Measurements from ENCODE around the gene ARHGAP26.
"Not testable (repeated sequence)": the region's sequence is repeated elsewhere in the genome, so short reads cannot be mapped to it uniquely, and the experiment has no call there.

The ARHGAP26 gene

GRCh38 chr5:143074414-143074996 is 304.3 kb downstream of the ARHGAP26 start:
- no peak for DNase-seq

GRCh38 chr5:143076377-143076776 is 306.2 kb downstream of the ARHGAP26 start:
- DNase-seq: no peak

- no peak for DNase-seq
Measured at GRCh38 chr5:143077453-143078103, 307.4 kb downstream of the ARHGAP26 start.

GRCh38 chr5:143078313-143078712 is 308.1 kb downstream of the ARHGAP26 start:
- DNase-seq: no peak

GRCh38 chr5:143078971-143079370 is 308.8 kb downstream of the ARHGAP26 start:
- DNase-seq: no peak

- no peak for DNase-seq
Measured at GRCh38 chr5:143080407-143080806, 310.2 kb downstream of the ARHGAP26 start.

- DNase-seq: no peak
Measured at GRCh38 chr5:143080982-143081381, 310.8 kb downstream of the ARHGAP26 start.

- no peak for DNase-seq
Measured at GRCh38 chr5:143083006-143083405, 312.8 kb downstream of the ARHGAP26 start.

GRCh38 chr5:143084407-143084806 is 314.2 kb downstream of the ARHGAP26 start:
- DNase-seq: no peak

GRCh38 chr5:143085319-143085917 is 315.2 kb downstream of the ARHGAP26 start:
- no peak for DNase-seq

- no peak for DNase-seq
Measured at GRCh38 chr5:143086546-143086907, 316.4 kb downstream of the ARHGAP26 start.

- DNase-seq: no peak
Measured at GRCh38 chr5:143086908-143087637, 316.9 kb downstream of the ARHGAP26 start.

GRCh38 chr5:143088702-143089101 is 318.5 kb downstream of the ARHGAP26 start:
- DNase-seq: not testable (repeated sequence)

- not testable (repeated sequence) for DNase-seq
Measured at GRCh38 chr5:143090044-143090443, 319.9 kb downstream of the ARHGAP26 start.

GRCh38 chr5:143092711-143093451 is 322.7 kb downstream of the ARHGAP26 start:
- DNase-seq: not testable (repeated sequence)

GRCh38 chr5:143093452-143094086 is 323.4 kb downstream of the ARHGAP26 start:
- no peak for DNase-seq

GRCh38 chr5:143094087-143094521 is 323.9 kb downstream of the ARHGAP26 start:
- no peak for DNase-seq

GRCh38 chr5:143094608-143095007 is 324.4 kb downstream of the ARHGAP26 start:
- not testable (repeated sequence) for DNase-seq

GRCh38 chr5:143101121-143101520 is 330.9 kb downstream of the ARHGAP26 start:
- DNase-seq: no peak

GRCh38 chr5:143101725-143102386 is 331.7 kb downstream of the ARHGAP26 start:
- peak; percentile 53 to 68 for DNase-seq

GRCh38 chr5:143102411-143102810 is 332.2 kb downstream of the ARHGAP26 start:
- DNase-seq: no peak
